BE2C (cell line): ENCODE results near the gene OTOS.

Experiments used
- DNase-seq: peaks from one replicate; pipeline ENCODE4 v3.0.0-alpha.2; 2020
- H3K27me3 ChIP-seq: fragments of 250-450 bp; sonication (Bioruptor Pico); 2 replicates; pipeline ENCODE4 v1.5.1; 2020; ENCODE audit warnings: mild to moderate bottlenecking
- H3K36me3 ChIP-seq: fragments of 250-450 bp; sonication (Bioruptor Pico); 2 replicates; pipeline ENCODE4 v1.5.1; 2020; ENCODE audit warnings: mild to moderate bottlenecking
- H3K4me1 ChIP-seq: fragments of 250-450 bp; sonication (Bioruptor Pico); 2 replicates; pipeline ENCODE4 v1.5.1; 2020
- H3K4me3 ChIP-seq: 2 replicates; pipeline ENCODE4 v1.5.1; 2011; ENCODE audit warnings: low read depth, low read length
- H3K9me3 ChIP-seq: fragments of 250-450 bp; sonication (Bioruptor Pico); 2 replicates; pipeline ENCODE4 v1.5.1; 2020
- CTCF ChIP-seq: IDR thresholded peaks from 2 replicates; pipeline ENCODE4 v1.5.1; 2012; ENCODE audit warnings: mild to moderate bottlenecking, low read depth, low read length

The OTOS gene

GRCh38 chr2:240135706-240136012 lies 4.8 kb downstream of the OTOS start:
- no peak for TF ChIP-seq CTCF
- H3K4me3 ChIP-seq, result peak overlapping the region; percentile 97
- peaks cover 31% of the 10 kb centered on the region for H3K36me3 ChIP-seq
- H3K27me3 ChIP-seq, result no peaks in the 10 kb centered on the region
- H3K9me3 ChIP-seq, result no peaks in the 10 kb centered on the region
- no peak for DNase-seq
- no peaks in the 10 kb centered on the region; the same call in 1 of the 2 replicates for H3K4me1 ChIP-seq

GRCh38 chr2:240134956-240135520 lies 5.4 kb downstream of the OTOS start:
- peaks cover 38% of the 10 kb centered on the region for H3K36me3 ChIP-seq
- no peaks in the 10 kb centered on the region for H3K9me3 ChIP-seq
- H3K4me1 ChIP-seq, result no peaks in the 10 kb centered on the region; the same call in 1 of the 2 replicates
- H3K27me3 ChIP-seq, result no peaks in the 10 kb centered on the region
- peak overlapping the region; percentile 97 for H3K4me3 ChIP-seq
- no peak for TF ChIP-seq CTCF
- no peak for DNase-seq

- Histone ChIP-seq H3K27me3 (no peaks in the 10 kb centered on the region), H3K36me3 (peaks cover 43% of the 10 kb centered on the region), H3K4me3 (no peak overlapping the region), H3K9me3 (no peaks in the 10 kb centered on the region), H3K4me1 (no peaks in the 10 kb centered on the region; the same call in 1 of the 2 replicates)
- TF ChIP-seq CTCF, result no peak
- no peak for DNase-seq
Measured at GRCh38 chr2:240134466-240134865, 6.0 kb downstream of the OTOS start.

GRCh38 chr2:240133401-240133800 lies 7.1 kb downstream of the OTOS start:
- H3K9me3 ChIP-seq, result no peaks in the 10 kb centered on the region
- no peak overlapping the region for H3K4me3 ChIP-seq
- H3K27me3 ChIP-seq, result no peaks in the 10 kb centered on the region
- H3K36me3 ChIP-seq, result peaks cover 53% of the 10 kb centered on the region
- TF ChIP-seq CTCF, result no peak
- H3K4me1 ChIP-seq, result no peaks in the 10 kb centered on the region; the same call in 1 of the 2 replicates
- no peak for DNase-seq

GRCh38 chr2:240132651-240132980 lies 7.8 kb downstream of the OTOS start:
- Histone ChIP-seq H3K27me3 (no peaks in the 10 kb centered on the region), H3K36me3 (peaks cover 58% of the 10 kb centered on the region), H3K4me1 (no peaks in the 10 kb centered on the region; the same call in 1 of the 2 replicates), H3K4me3 (no peak overlapping the region), H3K9me3 (no peaks in the 10 kb centered on the region)
- no peak for TF ChIP-seq CTCF
- no peak for DNase-seq

GRCh38 chr2:240131941-240132650 lies 8.4 kb downstream of the OTOS start:
- peak; percentile 34 for TF ChIP-seq CTCF
- no peak overlapping the region for H3K4me3 ChIP-seq
- peaks cover 58% of the 10 kb centered on the region for H3K36me3 ChIP-seq
- H3K27me3 ChIP-seq, result no peaks in the 10 kb centered on the region
- H3K9me3 ChIP-seq, result no peaks in the 10 kb centered on the region
- no peaks in the 10 kb centered on the region; the same call in 1 of the 2 replicates for H3K4me1 ChIP-seq
- peak; percentile 27 for DNase-seq
